ENCODE results near the gene MYT1. TPM values are rescaled to one million over a fixed set of nuclear protein-coding genes. Genes with fewer than 3 reads are reported as not detected.

Gene MYT1
- total and polyA plus RNA-seq, 9 of the 15 experiments (the other 6 are each of a cell fraction or from before 2014, with no cell fraction given) = 0.02 to 0.12 (median 0.06) TPM; not detected in 4

DNA sequence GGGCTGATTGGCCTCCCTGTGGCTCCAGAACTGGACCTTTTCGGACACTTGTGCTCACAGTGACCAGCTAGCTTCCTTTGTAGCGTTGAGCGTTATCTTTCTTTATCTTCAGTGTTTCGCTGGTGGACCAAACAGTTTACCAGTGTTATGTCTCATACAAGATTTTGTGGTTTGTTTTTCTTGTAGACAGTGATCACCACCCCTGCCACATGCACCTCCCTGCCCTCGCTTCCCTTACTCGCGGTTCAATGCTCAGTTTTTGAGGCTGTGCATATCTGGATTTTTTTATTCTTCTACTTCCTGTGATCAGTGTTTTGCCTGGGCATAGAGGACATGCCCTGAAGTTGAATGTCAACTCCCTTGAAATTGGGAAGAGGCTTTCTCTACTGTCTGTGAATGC, 16.4 kb downstream of the MYT1 start (continued):
- TF ChIP-seq, protein P1, sequence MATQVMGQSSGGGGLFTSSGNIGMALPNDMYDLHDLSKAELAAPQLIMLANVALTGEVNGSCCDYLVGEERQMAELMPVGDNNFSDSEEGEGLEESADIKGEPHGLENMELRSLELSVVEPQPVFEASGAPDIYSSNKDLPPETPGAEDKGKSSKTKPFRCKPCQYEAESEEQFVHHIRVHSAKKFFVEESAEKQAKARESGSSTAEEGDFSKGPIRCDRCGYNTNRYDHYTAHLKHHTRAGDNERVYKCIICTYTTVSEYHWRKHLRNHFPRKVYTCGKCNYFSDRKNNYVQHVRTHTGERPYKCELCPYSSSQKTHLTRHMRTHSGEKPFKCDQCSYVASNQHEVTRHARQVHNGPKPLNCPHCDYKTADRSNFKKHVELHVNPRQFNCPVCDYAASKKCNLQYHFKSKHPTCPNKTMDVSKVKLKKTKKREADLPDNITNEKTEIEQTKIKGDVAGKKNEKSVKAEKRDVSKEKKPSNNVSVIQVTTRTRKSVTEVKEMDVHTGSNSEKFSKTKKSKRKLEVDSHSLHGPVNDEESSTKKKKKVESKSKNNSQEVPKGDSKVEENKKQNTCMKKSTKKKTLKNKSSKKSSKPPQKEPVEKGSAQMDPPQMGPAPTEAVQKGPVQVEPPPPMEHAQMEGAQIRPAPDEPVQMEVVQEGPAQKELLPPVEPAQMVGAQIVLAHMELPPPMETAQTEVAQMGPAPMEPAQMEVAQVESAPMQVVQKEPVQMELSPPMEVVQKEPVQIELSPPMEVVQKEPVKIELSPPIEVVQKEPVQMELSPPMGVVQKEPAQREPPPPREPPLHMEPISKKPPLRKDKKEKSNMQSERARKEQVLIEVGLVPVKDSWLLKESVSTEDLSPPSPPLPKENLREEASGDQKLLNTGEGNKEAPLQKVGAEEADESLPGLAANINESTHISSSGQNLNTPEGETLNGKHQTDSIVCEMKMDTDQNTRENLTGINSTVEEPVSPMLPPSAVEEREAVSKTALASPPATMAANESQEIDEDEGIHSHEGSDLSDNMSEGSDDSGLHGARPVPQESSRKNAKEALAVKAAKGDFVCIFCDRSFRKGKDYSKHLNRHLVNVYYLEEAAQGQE (IDR thresholded peaks at IDR 0.05; ENCODE audit: borderline replicate concordance) = no peak
- TF ChIP-seq, protein P1 (CRISPR knock-in tag; IDR thresholded peaks at IDR 0.05; ENCODE audit: low read depth) = no peak
- TF ChIP-seq POLR2G (IDR thresholded peaks at IDR 0.05; ENCODE audit: low read depth, low read length) = no peak
- TF ChIP-seq TAF1 (IDR thresholded peaks at IDR 0.05; ENCODE audit: control insufficient read depth, extremely low read depth, insufficient read depth, low read length, severe bottlenecking) = no peak
- no peak for TF ChIP-seq RFX1 (IDR thresholded peaks at IDR 0.05)
- no peak for TF ChIP-seq ZNF253 (CRISPR knock-in tag; conservative IDR thresholded peaks at IDR 0.05)
- TF ChIP-seq HMG20A (CRISPR knock-in tag; conservative IDR thresholded peaks at IDR 0.05) = no peak
- TF ChIP-seq ZZZ3 (IDR thresholded peaks at IDR 0.05) = no peak
- TF ChIP-seq ZNF764 (CRISPR knock-in tag; IDR thresholded peaks at IDR 0.05; ENCODE audit: low read depth) = no peak
- no peak for TF ChIP-seq SLC30A9 (CRISPR knock-in tag; IDR thresholded peaks at IDR 0.05)
- TF ChIP-seq MAFG (tag; conservative IDR thresholded peaks at IDR 0.05) = no peak
